CD4-positive, alpha-beta T cell treated with Interleukin-4 for 4 hours (primary cell): ENCODE data around the gene SLC8B1.

ENCODE experiments used
- DNase-seq: peaks from one replicate; pipeline ENCODE4 v3.0.0-alpha.2; 2020

Gene SLC8B1

DNA sequence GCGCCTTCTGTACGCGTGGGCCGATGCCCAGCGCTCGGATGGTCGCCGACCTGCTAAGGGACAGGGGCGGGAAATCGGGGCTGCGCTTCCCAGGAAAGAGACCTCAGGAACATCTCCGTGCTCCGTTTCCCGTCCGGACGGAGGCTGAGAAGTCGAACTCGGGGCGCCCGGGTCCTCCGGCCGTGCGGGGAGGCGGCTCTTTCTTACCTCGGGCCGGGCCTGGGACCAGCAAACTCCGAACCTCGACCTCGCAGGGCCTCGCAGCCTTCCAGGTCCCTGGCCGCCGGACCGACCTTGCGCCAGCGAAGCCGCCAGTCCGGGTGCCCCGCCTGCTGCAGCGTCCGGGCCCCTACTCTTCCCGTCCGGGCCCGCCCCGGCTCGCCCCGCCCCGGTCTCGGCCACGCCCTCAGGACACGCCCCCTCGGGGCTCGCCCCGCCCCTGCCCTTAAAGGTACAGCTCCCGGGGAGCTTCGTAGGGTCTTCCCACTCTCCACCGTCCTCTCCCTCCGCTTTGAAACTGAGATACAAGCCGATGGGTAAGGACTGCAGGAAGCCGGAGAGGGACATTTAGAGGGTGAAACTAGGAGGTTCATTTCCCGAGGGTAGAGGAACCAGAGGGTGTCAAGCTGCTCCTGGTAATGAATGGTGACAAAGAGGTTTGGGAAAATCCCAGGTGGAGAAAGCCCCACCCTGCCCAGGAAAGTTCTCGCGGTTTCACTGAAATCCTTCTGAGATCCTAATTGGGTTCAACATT lies at the start of gene SLC8B1:
Gene SLC8B1 (minus strand): TSS at position 324 of the 754 bp plus-strand sequence. CDS start 2,231 bp downstream, outside the sequence.
- DNase-seq: peak; percentile 77

DNA sequence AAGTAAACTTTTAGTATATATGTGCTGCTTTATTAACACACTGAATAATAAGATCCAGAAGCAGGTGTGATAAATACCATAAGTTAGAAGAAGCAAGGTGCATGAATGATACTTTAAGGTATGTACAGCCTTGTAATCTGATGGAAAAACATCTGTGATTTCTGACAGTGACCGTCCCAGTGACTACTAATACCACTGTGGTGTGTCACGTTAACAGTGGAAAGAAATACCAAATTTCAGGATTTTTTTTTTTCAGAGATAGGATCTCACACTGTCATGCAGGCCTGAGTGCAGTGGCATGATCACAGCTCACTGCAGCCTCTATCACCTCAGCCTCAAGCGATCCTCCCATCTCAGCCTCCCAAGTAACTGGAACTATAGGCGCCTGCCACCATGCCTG lies 47.3 kb upstream of the SLC8B1 start:
- no peak for DNase-seq

DNA sequence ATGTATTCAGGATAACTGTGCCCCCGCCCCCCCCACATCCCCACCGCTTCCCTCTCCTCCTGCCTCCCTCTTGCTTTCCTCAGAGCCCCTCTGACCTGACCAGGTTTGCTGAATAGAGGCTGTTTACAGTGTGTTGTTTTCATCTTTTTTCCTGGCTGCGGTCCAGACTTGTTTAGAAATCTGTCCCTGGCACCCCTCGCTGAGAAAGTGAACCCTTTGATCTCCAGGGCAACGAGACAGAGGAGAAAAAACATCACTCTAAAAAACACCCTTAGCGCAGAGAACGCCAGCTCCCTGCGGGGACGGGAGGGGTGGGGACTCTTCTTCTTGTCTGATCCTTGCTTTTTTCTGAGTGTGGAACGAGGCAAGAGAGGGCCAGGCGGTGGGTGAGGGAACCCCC lies 46.3 kb upstream of the SLC8B1 start:
- DNase-seq: no peak

DNA sequence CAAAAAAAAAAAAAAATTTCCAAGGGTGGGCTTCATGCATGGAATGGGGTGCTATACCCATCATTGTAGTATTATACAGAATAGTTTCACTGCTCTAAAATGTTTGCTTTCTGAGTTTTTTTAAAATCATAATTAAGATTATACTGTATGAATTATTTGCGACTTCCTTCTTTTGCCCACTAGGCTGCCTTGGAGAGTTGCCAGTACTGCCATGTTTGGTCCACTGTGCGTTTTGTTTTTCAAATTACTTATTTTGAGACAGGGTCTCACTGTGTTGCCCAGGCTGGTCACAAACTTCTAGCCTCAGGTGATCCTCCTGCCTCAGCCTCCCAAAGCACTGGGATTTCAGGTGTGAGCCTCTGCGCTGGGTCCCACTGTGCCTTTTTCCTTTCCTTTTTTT lies 43.4 kb upstream of the SLC8B1 start:
- no peak for DNase-seq

DNA sequence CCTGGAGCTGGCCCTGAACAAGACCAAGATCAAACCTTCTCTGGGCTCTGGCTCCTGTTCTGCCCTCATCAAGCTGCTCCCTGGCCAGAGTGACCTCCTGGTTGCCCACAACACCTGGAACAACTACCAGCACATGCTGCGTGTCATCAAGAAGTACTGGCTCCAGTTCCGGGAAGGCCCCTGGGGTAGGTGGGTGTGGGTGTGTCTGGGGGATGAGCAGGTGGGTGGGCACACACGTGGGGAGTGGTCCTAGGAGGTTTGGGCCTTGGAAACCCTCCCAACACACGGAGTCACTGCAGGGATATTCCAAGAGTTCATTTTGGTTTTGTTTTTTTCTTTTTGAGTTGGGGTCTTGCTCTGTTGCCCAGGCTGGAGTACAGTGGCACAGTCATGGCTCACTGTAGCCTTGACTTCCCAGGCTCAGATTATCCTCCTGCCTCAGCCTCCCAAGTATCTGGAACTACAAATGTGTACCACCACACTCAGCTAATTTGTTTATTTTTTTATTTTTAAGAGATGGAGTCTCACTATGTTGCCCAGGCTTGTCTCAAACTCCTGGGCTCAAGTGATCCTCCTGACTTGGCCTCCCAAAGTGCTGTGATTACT lies 40.0 kb upstream of the SLC8B1 start:
- no peak for DNase-seq

DNA sequence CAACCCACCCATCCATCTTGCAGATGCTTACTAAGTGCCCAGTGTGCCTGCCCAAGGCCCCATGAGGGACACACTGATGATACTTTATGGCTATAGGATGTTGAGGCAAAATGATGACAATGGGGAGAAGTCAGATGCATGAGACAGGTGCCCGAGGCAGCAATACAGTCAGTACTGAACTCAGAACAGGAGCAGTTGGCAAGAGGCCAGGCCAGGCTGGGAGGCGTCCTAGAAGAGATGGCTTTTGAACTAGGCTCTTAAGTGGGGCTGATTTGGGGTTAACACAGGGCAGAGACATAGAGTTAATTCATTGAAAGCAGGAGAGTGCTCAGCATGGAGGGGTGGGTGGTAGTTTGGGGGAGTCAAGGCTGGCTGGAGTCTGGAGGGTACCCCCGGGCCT lies 39.1 kb upstream of the SLC8B1 start:
- DNase-seq: no peak

DNA sequence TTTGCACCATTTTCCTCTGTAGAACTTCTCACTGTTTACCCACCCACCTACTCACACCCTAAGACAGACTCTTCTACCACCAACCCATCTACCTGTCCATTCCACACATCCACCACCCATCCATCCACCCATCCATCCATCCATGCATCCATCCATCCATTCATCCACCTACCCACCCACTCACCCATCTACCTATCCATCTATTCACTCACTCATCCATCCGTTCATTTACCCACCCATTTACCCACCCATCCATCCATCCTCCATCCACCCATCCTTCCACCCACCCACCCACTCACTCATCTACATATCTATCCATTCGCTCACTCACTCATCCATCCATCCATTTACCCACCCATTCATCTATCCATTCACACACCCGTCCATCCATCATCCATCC lies 38.5 kb upstream of the SLC8B1 start:
- no peak for DNase-seq

DNA sequence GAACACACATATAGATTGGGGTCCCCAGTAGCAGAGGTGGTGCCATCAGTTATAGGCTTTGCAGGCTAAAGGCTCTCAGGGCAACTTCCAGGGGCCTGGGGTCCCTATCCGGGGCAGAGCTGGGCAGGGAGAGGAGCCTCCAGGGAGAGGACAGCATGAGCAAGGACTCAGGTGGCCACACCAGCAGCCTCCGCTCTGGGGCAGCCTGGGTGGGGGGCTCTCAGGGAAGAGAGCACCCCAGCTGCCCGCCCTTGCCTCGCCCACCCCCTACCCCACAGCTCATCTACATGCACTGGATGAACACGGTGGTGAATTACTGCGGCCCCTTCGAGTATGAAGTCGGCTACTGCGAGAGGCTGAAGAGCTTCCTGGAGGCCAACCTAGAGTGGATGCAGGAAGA lies 37.5 kb upstream of the SLC8B1 start:
- no peak for DNase-seq

DNA sequence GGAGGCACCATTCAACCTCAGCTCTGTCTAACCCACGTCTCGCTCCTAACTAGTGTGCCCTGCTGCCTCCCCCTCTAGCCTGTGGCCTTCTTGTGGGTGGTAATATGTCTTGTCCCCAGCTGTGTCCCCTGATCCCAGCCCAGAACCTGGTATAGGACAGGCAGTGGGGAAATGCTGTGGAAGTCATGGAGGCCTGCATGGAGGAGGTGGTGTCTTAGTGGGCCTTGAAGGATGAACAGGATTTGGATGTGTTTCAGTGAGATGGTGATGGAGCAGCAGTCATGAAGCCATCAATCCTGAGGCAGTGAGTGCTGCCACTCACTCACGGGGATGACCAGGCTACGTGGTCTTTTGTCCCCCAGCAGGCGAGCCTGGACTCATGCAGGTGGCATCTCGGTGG lies 36.9 kb upstream of the SLC8B1 start:
- no peak for DNase-seq

DNA sequence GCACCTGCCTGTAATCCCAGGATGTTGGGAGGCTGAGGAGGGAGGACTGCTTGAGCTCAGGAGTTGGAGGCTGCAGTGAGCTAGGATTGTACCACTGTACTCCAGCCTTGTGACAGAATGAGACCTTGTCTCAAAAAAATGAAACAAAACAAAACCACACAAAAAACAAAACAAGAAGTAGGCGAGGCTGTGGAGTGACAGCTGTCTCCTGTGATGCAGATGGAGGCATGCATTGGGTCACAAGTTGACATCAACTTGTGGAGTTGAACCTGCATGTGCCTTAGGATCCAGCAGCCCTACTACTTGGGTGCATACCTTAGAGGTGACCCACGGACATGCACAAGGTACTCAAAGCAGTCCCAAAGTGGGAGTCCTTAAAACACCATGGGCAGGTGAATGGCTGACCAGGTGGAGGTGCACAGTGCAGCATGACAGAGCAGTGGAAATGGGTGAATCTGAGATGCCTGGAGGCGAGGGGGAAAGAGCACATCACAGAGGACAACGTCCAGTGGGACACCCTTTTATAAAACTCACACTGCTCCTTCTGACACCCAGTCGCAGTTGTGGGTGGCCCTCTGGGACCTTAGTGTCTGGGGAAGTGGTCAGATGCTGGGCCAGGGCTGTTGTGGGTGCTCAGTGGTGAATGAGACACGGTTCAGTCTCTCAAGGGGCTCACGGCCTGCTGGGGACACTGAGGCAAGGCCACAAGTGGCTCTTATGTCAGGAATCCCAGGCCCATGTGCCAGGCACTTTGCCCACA lies 36.2 kb upstream of the SLC8B1 start:
- no peak for DNase-seq

GRCh38 chr12:113369391-113369985 lies 34.6 kb upstream of the SLC8B1 start:
- no peak for DNase-seq

DNA sequence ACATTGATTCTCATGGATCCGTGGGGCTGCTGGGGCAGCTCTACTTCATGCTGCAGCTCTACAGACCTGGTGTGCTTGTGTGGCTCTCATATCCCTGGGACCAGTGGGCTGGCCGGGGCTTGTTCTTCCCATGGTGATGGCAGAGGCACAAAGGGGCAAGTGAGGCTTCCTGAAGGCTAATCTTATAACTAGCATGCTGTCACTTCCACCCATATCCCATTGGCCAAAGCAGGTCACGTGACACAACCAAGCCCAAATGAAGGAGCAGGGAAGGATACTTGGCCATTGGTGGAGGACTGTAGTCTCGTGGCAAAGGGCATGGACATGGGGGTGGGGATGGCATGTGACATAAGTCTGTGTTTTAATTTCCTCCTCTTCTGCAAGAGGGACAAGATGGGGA lies 33.4 kb upstream of the SLC8B1 start:
- DNase-seq: no peak

DNA sequence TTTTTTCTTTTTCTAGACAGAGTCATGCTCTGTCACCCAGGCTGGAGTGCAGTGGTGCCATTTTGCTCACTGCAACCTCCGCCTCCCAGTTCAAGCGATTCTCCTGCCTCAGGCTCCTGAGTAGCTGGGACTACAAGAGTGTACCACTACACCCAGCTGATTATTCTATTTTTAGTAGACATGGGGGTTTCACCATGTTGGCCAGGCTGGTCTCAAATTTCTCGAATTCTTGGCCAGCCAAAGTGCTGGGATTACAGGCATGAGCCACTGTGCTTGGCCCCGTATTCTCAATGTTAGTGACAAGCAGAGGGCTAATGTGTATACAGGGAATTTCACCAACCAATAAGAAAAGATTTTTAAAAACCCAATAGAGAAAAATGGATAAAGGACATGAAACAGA lies 31.9 kb upstream of the SLC8B1 start:
- no peak for DNase-seq

DNA sequence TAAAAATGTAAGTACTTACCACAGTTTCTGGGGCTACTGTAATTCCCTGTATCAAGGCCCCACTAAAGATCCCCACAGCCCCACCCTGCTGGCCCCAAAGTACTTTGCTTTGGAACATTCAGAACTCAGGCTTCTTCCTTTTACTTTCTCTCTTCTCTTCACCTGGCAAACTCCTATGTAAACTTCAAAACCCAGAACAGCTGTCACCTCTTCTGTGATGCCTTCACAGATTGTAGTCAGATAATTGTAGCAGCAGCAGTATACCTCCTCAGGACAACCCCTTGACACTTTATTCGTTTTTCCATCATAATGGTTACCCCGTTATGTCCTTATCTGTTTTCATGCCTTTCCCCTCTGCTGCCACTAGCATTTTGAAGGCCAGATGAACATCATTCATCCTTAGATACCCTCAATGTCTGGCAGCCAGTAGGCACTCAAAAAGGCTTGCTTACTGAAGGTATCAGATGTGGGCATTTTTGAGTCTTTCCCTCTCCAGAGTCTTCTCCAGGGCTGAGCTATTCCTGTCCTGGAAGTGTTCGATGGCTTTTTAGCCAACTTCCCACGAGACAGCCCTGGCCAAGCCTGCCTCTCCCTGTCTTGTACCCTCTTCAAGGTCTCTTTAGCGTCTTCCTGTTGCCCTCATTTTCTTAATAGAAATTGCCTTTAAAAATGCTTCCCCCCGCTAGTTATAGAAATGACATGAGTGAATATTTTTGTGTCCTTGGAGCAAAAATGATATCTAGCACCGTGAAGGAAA lies 30.9 kb upstream of the SLC8B1 start:
- no peak for DNase-seq

- DNase-seq: no peak
Measured at GRCh38 chr12:113364698-113365097, 29.8 kb upstream of the SLC8B1 start.

DNA sequence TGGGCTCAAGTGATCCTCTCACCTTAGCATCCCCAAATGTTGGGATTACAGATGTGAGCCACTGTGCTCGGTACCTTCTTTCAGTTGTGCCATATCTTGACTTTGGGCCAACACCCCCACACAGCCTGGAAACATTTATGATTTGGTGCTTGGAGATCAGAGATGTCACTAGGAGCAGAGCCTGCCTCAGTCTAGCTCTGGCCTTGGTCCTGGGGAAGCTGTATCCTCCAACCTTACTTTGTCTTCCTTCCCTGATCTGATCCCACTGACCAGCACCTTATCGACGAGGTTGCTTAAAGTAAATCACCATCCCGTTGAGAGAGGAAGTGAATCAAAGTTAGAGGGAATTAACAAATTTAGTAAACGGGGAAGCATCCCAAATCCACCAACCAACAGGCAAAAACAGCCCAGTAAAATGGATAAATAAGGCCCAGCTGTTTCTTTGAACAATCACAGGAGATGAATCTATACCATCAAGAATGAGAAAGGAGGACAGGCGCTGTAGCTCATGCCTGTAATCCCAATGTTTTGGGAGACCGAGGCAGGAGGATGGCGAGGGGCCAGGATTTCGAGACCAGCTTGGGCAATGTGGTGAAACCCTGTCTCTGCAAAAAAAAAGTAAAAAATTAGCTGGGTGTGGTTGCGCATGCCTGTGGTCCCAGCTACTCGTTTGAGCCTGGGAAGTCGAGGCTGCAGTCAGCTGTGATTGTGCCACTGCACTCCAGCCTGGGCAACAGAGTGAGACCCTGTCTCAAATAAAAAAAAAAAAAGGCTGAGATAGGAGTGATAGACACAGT lies 26.9 kb upstream of the SLC8B1 start:
- DNase-seq: no peak

GRCh38 chr12:113359939-113360748 lies 25.2 kb upstream of the SLC8B1 start:
- DNase-seq: no peak

DNA sequence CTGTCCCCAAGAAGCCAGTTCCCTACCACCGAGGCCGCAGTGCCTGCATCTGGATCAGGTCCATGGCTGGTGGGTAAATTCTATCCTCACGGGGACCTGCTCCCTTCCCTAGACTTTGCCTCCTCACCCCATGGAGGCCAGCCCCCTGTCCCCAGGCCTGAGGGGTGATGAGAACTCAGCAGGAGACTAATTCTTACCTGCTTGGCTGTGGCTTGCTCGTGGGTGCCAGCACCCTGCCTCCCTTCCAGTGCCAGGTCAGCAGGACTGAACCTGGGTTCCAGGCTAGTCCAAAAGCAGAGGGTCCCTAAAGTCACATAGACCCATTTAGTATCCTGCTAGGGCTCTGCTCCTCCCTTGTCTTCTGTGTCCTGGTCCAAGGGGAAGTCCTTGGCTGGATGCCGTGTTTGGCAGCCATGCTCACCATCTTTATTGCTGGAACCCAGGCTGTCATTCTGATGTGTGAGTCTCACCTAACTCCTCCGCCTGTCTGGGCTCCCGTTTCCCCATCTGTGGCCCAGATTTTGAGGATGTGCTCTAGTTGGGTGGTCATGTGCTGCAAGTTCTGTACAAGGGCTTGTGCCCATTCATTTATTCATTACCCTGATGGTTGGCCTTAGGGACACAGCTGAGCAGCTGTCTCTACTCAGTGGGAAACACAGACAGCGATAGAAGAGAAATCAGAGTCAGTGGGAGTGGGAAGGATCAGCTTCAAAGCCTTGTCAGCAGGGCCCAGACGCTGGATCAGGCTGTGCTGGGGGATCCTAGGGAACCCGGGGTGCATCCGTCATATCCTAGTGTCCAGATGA lies 24.4 kb upstream of the SLC8B1 start:
- DNase-seq: no peak

DNA sequence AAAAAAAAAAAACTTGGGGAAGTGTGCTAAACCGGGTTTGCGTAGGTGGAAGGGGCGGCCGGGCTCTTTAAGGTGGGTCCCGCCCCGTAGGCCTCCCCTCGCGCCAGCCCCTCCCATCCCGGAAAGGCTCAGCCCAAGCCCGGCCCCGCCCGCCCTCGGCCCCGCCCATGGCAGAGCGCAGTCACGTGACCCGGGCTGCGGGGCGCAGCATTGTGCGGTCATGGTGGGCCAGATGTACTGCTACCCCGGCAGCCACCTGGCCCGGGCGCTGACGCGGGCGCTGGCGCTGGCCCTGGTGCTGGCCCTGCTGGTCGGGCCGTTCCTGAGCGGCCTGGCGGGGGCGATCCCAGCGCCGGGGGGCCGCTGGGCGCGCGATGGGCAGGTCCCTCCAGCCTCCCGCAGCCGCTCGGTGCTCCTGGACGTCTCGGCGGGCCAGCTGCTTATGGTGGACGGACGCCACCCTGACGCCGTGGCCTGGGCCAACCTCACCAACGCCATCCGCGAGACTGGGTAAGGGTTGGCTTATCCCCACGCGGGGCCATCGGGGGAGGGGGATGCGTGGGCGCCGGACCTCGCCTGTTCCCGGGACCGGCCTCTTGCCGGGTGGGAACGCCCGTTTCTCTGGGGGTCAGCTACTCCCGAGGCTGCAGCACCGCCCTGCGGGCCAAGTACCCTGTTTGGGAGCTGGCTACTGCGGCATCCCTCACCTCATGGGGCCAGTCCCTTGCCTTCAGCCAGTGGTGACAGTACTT lies 23.6 kb upstream of the SLC8B1 start, which contains the start of gene PLBD2:
Gene PLBD2 (plus strand): TSS at position 207 of the 752 bp plus-strand sequence. CDS start 14 bp downstream, at position 221.
- DNase-seq: peak; percentile 93
